Measurements from ENCODE around the gene DNAH6. TPM values are rescaled to one million over a fixed set of nuclear protein-coding genes. Genes with fewer than 3 reads are reported as not detected.

The DNAH6 gene
- total RNA-seq, 1 donor from 2014 or later: 0.46 TPM

- no peak for DNase-seq (ENCODE audit: low spot score)
Observed at GRCh38 chr2:84796798-84797197, 280.5 kb downstream of the DNAH6 start.

- DNase-seq (ENCODE audit: low spot score): no peak
Observed at GRCh38 chr2:84797271-84797670, 281.0 kb downstream of the DNAH6 start.

- DNase-seq (ENCODE audit: low spot score): no peak
Observed at GRCh38 chr2:84799772-84800171, 283.5 kb downstream of the DNAH6 start.

GRCh38 chr2:84800194-84800805 is 284.0 kb downstream of the DNAH6 start:
- no peak for DNase-seq (ENCODE audit: low spot score)

- no peak for DNase-seq (ENCODE audit: low spot score)
Observed at GRCh38 chr2:84801811-84802210, 285.5 kb downstream of the DNAH6 start.

- DNase-seq (ENCODE audit: low spot score): no peak
Observed at GRCh38 chr2:84805250-84805958, 289.1 kb downstream of the DNAH6 start.

GRCh38 chr2:84807063-84807485 is 290.8 kb downstream of the DNAH6 start:
- peak; percentile 50 for DNase-seq (ENCODE audit: low spot score)

- no peak for DNase-seq (ENCODE audit: low spot score)
Observed at GRCh38 chr2:84808279-84808678, 292.0 kb downstream of the DNAH6 start.

- no peak for DNase-seq (ENCODE audit: low spot score)
Observed at GRCh38 chr2:84811839-84812431, 295.6 kb downstream of the DNAH6 start.

GRCh38 chr2:84815146-84815545 is 298.8 kb downstream of the DNAH6 start:
- DNase-seq (ENCODE audit: low spot score): no peak

- DNase-seq (ENCODE audit: low spot score): no peak
Observed at GRCh38 chr2:84816426-84817026, 300.2 kb downstream of the DNAH6 start.

GRCh38 chr2:84817239-84817655 is 300.9 kb downstream of the DNAH6 start:
- no peak for DNase-seq (ENCODE audit: low spot score)

GRCh38 chr2:84821806-84822205 is 305.5 kb downstream of the DNAH6 start:
- no peak for DNase-seq (ENCODE audit: low spot score)

- DNase-seq (ENCODE audit: low spot score): no peak
Observed at GRCh38 chr2:84823229-84823628, 306.9 kb downstream of the DNAH6 start.

- DNase-seq (ENCODE audit: low spot score): no peak
Observed at GRCh38 chr2:84823788-84824187, 307.5 kb downstream of the DNAH6 start.

GRCh38 chr2:84827978-84828575 is 311.8 kb downstream of the DNAH6 start:
- no peak for DNase-seq (ENCODE audit: low spot score)

GRCh38 chr2:84829693-84830092 is 313.4 kb downstream of the DNAH6 start:
- no peak for DNase-seq (ENCODE audit: low spot score)

GRCh38 chr2:84830095-84830494 is 313.8 kb downstream of the DNAH6 start:
- no peak for DNase-seq (ENCODE audit: low spot score)

GRCh38 chr2:84830758-84831500 is 314.6 kb downstream of the DNAH6 start:
- no peak for DNase-seq (ENCODE audit: low spot score)

GRCh38 chr2:84832772-84833461 is 316.6 kb downstream of the DNAH6 start:
- peak; percentile 26 for DNase-seq (ENCODE audit: low spot score)

Measured in mucosa of gallbladder (tissue), 1 donor.